Hepatic stellate cell (primary cell): ENCODE measurements around the gene MPO.
A peak's percentile ranks its signal among the peaks of the same experiment; 100 is the strongest.

Experiments
- DNase-seq: peaks from one replicate; pipeline ENCODE4 v3.0.0; 2011; ENCODE audit warnings: low spot score

The MPO gene

DNA sequence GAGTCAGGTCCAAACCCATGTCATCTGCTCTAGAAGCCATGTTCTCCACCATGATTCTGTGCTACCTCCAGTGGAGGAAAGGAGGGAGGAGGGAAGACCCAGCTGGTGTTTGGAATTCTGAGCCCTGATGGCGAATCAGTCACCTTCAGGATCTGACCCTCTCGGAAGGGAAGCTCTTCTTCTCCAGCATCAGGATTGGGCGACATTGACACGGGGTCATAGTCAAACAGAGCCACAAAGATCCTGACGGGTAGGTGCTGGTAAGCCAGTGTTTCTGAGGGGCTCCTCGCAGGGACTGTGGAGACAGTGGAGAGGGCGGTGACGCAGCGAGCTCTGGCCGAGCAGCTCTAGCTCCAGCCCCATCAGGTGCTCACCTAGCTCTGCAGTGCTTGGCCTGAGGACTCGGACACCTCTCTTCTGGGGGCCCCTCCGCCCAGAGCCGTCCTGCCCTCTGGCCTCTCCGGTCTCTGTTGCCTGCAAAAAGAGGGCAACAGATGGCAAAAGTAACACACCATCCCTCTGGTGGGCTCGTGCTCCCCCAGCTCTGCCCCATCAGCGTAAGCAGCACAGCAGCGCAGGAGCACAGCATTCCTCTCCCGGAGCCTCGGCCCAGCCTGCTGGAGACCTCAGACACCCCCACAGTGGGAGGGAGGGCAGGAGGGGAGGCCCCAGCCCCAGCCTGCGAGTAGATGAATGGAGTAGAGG, 26.9 kb upstream of the MPO start:
- peak; percentile 6 for DNase-seq

DNA sequence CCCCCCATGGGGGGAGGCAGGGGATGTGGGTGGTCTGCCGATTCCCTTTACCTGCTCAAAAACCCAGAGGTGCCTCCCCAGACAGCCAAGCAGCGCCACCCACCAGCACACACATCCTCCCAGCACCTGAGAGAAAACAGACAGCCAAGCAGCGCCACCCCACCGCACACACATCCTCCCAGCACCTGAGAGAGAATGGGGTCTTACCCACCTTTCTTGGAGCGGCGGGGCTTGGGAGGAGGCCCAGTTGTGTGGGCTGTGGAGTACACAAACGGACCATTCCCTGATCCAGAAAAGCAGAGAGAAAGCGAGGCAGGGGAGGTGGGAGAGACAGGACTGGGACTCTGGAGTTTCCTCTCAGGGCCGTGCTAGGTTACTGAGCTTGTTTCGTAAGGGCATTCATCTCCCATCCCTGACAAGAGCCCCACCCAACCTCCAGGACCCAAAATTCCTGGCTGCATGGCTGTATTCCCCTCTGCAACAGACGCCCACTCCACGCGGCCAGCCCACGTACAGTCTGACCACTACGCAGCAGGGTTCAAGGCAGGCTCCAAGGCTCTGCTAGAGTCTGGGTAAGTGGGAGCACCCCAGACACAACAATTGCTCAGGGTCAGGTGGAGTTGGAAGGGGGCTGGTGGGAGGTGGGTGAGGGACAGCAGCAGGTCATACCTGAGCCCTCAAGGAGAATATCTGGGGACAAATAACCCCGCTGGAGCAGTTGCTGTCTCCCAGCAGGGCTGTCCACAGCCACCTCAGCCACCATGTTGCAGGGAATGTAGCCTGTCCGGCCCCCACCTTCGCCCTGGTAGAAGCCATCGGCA, 25.6 kb upstream of the MPO start:
- no peak for DNase-seq

GRCh38 chr17:58305626-58306025, 24.9 kb upstream of the MPO start:
- DNase-seq, result no peak

GRCh38 chr17:58304750-58305486, 24.2 kb upstream of the MPO start:
- DNase-seq, result peak; percentile 5

DNA sequence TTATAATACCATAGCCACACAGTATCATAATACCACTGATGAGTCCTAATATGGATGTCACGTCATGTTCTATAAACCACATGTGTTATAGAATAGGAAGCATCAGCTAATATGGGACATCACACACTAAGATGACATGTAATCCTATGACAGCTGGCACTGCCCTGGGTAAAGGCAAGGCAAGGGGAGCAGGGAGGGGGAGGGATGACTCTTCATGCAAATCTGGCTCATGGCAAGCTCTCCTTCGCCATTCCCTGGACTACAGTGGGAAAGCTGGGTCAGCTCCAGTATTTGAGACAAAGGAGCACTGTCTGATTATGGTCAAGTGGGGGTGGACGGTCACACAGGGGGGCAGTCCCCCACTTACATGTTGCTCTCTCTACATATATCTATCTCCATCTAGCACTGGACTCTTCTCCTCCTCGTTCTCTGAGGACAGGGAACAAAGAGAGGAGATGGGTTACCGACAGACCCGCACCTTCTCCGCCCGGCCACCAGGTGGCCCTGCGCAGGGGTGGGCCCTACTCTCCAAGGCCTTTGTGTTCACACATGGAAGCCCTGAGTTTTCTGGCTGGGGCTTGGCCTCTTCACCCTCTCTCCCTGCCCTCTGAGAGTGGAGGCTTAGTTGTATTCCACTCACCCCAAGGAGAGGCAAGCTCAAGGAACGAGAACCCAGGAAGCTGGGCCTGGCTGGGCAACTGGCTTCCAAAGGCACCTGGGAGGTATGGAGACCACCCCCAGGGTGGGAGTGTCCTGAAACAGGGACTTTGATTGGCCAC, 23.4 kb upstream of the MPO start:
- peak; percentile 64 for DNase-seq

DNA sequence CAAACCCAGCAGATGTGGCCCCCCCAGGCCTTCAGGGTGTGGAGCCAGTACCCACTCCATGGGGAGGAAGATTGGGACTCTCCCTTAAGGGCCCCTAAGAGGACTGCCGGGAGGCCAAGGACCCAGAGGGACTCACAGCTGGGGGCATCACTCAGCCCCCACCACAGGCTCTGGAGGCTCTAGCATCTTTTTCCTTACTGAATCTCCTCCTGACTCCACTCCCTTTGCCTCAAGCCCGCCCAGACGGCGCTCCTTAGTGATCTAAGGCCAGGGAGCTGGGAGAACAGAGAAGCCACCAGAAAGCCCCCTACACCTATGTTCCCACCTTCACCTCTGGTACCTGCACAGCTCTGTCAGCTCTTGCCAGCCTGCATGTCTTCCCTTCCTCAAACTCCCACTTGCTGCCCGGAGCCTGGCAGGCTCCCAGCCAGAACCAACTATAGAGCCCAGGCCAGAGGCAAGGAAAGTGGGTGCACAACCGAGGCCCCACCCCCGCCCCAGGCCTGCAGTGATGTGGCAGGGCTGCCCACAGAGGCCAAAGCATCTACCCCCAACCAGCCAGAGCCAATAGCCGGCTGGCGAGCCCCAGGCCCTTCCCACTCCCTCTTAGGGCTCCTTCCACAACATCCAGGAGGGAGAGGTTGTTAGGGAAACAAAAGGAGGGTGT, 22.3 kb upstream of the MPO start:
- no peak for DNase-seq

- no peak for DNase-seq
These were observed 21.6 kb upstream of the MPO start for GRCh38 chr17:58302171-58302918.

DNA sequence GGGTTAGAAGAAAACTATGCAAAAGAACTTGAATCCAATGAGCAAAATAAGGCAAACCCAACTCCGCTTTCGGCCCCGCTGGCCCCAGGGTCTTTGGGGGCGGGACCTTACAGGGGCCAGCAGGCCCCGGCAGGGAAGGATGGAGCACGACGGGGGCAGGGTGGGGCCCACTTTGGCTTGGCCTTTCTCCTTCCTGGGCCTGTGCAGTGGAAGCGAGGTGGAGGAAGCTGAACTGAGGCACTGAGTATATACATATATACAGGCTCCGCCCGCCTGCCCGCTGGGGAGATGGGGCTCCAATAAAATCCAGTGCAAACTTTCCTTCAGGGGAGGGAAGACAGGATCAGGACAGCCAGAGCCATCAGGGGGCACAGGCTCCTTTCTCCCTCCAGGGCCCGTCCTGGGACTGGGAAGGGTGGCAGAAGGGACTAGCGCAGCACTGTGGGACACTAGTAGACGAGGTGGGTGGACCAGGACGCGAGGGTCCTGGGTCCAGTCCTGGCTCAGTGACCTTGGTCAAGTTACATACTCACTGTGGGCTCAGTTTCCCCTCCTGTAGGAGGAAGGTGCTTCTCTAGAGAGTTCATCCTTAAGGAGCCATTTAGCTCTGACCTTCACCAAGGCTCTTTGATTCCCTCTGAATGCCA, 20.9 kb upstream of the MPO start:
- DNase-seq, result no peak

DNA sequence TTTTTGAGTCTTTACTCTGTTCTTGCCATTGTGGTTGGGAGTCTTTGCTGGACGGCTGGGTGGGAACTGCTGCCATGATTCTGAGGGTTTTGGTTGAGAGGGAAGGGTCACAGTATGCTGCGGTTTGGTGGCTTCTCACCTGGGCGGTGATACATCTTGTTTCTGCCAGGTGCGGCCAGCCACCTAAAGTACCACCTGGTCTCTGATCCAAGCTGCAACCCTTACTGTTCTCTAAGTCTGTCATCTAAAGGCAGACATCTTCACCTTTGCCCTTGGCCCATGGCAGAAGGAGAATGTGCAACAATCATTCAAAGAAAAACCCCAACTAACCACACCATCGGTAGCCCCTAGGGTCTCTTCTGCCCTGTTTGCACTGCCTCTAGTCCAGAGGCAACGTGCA, 19.6 kb upstream of the MPO start:
- DNase-seq, result no peak

DNA sequence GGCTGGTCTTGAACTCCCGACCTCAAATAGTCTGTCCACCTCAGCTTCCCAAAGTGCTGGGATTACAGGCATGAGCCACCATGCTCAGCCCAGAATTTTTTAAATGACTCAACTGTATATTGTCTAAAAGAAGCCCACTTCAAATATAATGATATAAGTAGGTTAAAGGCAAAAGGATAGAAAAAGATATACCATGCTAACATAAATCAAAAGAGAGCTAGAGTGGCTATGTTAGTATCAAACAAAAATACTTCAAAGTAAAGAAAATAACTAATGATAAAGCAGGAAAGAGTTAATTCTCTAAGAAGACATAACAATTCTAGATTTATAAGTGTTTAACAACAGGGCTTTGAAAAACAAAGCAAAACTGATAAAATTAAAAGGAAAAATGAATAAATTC, 13.3 kb upstream of the MPO start:
- DNase-seq, result no peak

DNA sequence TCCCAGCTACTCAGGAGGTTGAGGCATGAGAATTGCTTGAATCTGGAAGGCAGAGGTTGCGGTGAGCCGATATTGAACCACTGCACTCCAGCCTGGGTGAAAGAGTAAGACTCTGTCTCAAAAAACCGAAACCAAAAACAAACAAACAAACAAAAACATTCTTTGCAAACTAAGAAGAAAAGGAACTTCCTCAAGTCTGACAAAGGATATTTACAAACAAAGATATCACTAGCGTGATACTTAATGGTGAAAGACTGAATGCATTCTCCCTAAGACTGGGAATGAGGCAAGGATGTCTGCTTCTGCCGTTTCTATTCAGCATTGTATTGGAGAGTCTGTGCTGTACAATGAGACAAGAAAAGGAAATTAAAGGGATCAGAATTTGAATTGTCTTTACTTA, 10.5 kb upstream of the MPO start:
- DNase-seq, result no peak

DNA sequence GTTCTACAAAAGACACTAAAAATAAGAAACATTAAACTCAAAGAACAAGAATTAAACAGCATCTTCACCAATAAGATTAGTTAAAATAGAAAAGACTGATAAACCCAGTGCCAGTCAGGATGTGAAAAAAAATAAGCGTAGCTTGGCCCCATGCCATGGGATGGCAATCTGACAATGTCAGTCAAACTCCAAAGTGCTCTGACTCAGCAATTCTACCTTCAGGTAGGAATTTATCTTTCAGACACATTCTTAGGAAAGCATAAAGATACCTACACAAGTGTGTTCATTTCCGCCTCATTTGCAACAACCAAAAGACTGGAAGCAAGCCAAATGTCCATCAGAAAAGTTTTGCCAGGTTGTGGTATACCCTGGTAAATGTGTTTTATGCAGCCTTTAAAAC, 9.1 kb upstream of the MPO start:
- DNase-seq, result no peak

DNA sequence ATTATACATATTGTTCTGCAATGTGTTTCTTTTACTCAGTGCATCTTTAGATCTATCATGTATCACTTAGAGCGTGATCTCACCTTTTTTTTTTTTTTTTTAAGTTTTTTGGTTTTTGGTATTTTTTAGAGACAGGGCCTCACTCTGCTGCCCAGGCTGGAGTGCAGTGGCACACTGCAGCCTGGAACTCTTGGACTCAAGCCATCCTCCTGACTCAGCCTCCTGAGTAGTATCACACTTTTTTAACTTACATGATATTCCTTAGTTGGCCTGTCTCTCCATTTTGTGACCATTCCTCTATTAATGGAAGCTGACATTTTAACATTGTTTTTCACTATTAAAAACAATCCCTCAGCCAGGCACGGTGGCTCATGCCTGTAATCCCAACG, 4.7 kb upstream of the MPO start:
- no peak for DNase-seq

DNA sequence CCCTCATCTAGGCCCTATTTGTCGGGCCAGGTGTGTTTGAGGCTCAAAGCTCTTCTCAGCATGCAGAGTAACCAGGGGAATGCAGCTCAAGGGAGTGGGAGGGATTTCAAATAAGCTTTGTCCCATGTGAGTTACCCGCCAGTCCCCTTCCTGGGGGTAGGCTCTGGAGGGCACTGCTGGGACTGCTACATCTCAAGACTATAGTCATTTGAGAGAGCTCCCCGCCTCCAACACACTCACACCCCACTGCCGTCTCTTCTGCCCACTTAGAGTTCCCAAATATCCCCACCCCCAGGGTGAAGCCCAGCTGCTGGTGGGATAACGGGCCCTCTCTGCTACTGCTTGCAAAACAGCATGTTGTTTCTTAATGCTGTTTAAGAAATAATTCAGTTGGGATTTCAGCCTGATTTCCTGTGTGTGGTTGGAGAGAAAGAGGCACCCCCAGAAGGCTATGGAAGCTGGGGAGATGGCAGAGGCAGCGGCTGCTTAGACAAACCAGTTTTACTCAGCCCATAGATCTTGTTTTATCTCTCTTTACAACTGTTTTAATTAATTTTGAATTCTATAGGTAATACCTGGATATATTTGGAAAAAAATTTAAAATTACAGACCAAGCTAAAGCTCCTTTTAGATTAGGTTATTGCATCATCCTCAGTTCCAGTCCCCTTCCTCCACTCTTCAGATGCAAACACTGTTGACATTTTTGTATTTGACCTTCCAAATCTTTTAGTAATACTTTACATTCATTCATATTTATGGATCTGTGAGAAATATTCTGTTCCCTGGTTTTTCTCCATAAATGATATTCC, 4.1 kb upstream of the MPO start:
- DNase-seq, result no peak

DNA sequence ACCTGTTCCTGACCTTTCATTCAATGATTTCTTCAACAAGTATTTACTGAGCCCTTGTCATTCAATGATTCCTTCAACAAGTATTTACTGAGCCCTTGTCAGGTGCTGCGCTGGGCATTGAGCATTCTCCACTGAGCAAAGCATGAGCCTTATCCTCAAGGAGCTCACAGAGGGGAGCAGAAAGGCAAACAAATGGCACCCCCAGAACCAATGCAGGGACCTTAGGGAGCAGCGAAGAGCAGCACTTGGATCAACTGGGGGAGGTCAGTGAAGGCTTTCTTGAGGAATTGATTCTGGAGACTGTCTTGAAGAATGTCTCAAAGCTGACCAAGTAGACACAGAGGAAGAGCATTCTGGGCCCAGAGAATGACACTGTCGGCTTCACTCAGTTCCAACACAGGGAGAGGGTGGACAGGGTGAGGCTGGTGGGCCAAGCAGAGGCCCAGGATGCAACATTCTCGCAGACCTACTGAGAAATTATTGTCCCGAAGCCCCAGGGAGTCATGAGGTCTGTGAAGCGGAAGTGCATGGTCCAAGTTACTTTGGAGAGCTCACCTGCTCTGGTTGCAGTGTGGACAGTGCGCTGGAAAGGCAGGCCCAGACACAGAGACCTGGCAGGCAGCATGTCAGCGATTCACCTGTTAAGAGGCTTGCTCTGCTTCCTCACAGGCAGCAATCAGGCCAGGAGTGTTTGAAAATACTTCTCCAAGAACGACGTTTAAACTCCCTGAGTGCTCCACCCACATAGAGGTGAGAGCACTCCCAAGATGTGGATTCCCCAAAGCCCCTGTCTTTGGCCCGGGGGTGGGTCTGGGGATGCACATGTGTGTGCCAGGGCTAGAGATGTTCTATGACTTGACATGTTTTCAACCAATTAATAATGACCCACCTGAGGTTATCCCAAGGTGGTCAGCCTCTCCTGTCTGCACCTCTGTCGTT, 3.2 kb upstream of the MPO start:
- no peak for DNase-seq

- DNase-seq, result no peak
These were observed 1.7 kb upstream of the MPO start for GRCh38 chr17:58282442-58282841.

DNA sequence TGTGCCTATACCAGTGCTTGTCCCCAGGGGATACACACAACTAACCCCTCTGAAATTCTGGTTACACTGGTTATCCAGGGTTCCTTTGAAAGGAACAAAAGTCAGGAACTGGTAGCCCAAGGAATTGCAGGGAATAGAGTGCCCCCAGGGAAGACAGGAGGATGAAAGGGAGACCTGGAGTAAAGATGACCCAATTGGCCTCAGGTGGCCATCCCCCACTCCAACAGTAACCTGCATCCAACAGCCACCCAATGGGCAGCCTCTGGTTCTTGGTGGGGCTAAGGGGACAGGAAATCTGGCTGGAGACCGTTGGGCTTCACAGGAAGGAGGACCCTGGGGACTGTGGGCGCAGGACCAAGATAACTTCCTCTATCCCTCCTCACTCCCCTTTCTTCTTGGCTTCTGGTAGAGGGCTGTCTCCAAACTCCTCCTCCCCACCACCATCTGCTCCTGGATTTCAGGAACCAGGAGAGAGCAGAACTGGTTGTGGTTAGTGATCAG, 826 bp upstream of the MPO start:
- DNase-seq, result no peak
